K562 (cell line): ENCODE measurements around the gene MYOZ2. TPM values are rescaled to one million over a fixed set of nuclear protein-coding genes. Genes with fewer than 3 reads are reported as not detected.

ENCODE experiments used
- ATAC-seq: fragments of 200-7000 bp; cut with Tn5 transposase; 3 replicates; pipeline ENCODE4 v1.9.1; 2020; ENCODE audit warnings: moderate library complexity
- BruUV-seq: library from RNA; stranded (reverse); fragments of 400-500 nt; replicated peaks from 2 replicates; lab custom pipeline; 2021; lab: Mats Ljungman, UMichigan
- CTCF ChIA-PET: fragments of 300-600 bp; formaldehyde crosslinking; extraction: SDS; loops from one replicate; lab custom pipeline; 2021; ENCODE audit warnings: low intra/inter-chr PET ratio; lab: Yijun Ruan, JAX
- POLR2A ChIA-PET: fragments of 300-600, 350-650 bp; sonication (Branson Sonifier 250); formaldehyde crosslinking; extraction: SDS; loops from one replicate; lab custom pipeline; 2021; ENCODE audit warnings: antibody characterized with exemption, inconsistent platforms; lab: Yijun Ruan, JAX
- DNase-seq, 4 experiments: peaks; one replicate each; pipeline versions ENCODE4 v3.0.0 to v3.0.0-alpha.2; 2011 to 2018; ENCODE audit warnings: low spot score in 3 of 4, mixed read lengths in 3 of 4; ENCODE audit errors: extremely low read depth in 1 of 4
- FAIRE-seq: peaks from 2 replicates; lab custom pipeline; 2011; peaks lifted over from hg19 to GRCh38; lab: Jason Lieb, UNC
- H2AFZ ChIP-seq: 2 replicates; pipeline ENCODE4 v1.6.0; 2011; ENCODE audit warnings: low read depth, low read length, control low read depth, inconsistent platforms
- H3K27ac ChIP-seq: fragments of 200-600 bp; 3 replicates; pipeline ENCODE4 v1.8.0; 2011; ENCODE audit warnings: low read depth, mild to moderate bottlenecking, control low read depth, inconsistent platforms, low read length, moderate library complexity, mixed read lengths; ENCODE audit errors: extremely low read depth
- H3K27me3 ChIP-seq, 2 experiments: fragments of 300-600 bp in 1 of 2; 2 replicates in 1 of 2; 3 replicates in 1 of 2; pipeline versions ENCODE4 v1.6.0 to v1.8.0; 2011; ENCODE audit warnings: inconsistent platforms in 2 of 2, low read length in 2 of 2, mild to moderate bottlenecking in 1 of 2, mixed read lengths in 1 of 2, moderate library complexity in 1 of 2; ENCODE audit not compliant: control insufficient read depth in 2 of 2, insufficient read depth in 2 of 2
- H3K36me3 ChIP-seq: fragments of 300-600 bp; 3 replicates; pipeline ENCODE4 v1.8.0; 2011; ENCODE audit warnings: mild to moderate bottlenecking, low read length, inconsistent platforms; ENCODE audit not compliant: control insufficient read depth, insufficient read depth
- H3K4me1 ChIP-seq, 2 experiments: fragments of 200-600 bp in 1 of 2; replicated peaks in 1 of 2; 2 replicates in 1 of 2; 3 replicates in 1 of 2; pipeline versions ENCODE4 v1.5.1 to v1.8.0; 2011; ENCODE audit warnings: inconsistent platforms in 2 of 2, low read length in 2 of 2, mild to moderate bottlenecking in 1 of 2, mixed read lengths in 1 of 2, moderate library complexity in 1 of 2; ENCODE audit not compliant: control insufficient read depth in 2 of 2, insufficient read depth in 2 of 2
- H3K4me2 ChIP-seq: 2 replicates; pipeline ENCODE4 v1.6.1; 2011; ENCODE audit warnings: low read length, control low read depth, inconsistent platforms, mixed read lengths; ENCODE audit not compliant: insufficient read depth
- H3K4me3 ChIP-seq: fragments of 200-600 bp; sonication (generic), shearing (Covaris generic); 2 replicates; pipeline ENCODE4 v1.5.1; 2016; ENCODE audit warnings: control low read depth, inconsistent platforms
- H3K79me2 ChIP-seq: fragments of 200-600 bp; 3 replicates; pipeline ENCODE4 v1.8.0; 2011; ENCODE audit warnings: low read length, inconsistent platforms; ENCODE audit not compliant: control insufficient read depth, insufficient read depth
- H3K9ac ChIP-seq, 2 experiments: 2 replicates each; pipeline versions ENCODE4 v1.6.0 to v1.6.1; 2011; ENCODE audit warnings: low read depth in 2 of 2, low read length in 2 of 2, control low read depth in 1 of 2, inconsistent platforms in 1 of 2, mild to moderate bottlenecking in 1 of 2, mixed read lengths in 1 of 2; ENCODE audit not compliant: insufficient read depth in 1 of 2
- H3K9me1 ChIP-seq: one replicate; pipeline ENCODE4 v1.6.0; 2011; ENCODE audit warnings: inconsistent platforms, mild to moderate bottlenecking, low read length, moderate library complexity; ENCODE audit not compliant: control insufficient read depth, insufficient read depth
- H3K9me3 ChIP-seq: replicated peaks from 2 replicates; pipeline ENCODE4 v1.5.1; 2011; ENCODE audit warnings: low read depth, low read length, inconsistent platforms; ENCODE audit not compliant: control insufficient read depth, insufficient read depth
- H4K20me1 ChIP-seq: replicated peaks from 2 replicates; pipeline ENCODE4 v1.6.1; 2011; ENCODE audit warnings: low read length, inconsistent platforms, mixed read lengths; ENCODE audit not compliant: control insufficient read depth, insufficient read depth
- CREB5 ChIP-seq: fragments of 250-450 bp; sonication (Bioruptor Pico); IDR thresholded peaks from 2 replicates; pipeline ENCODE4 v1.5.0; 2020; ENCODE audit warnings: mild to moderate bottlenecking
- CUX1 ChIP-seq: fragments of 200-800 bp; sonication (Bioruptor generic); IDR thresholded peaks from 2 replicates; pipeline ENCODE4 v1.6.1; 2016; ENCODE audit warnings: missing genetic modification characterization, missing compliant biosample characterization
- ILF3 ChIP-seq: fragments of 450-650 bp; IDR thresholded peaks from 2 replicates; pipeline ENCODE4 v1.6.1; 2018; ENCODE audit warnings: antibody characterized with exemption, mild to moderate bottlenecking, moderate library complexity, borderline replicate concordance
- KHSRP ChIP-seq: fragments of 450-650 bp; IDR thresholded peaks from 2 replicates; pipeline ENCODE4 v1.6.1; 2017
- KLF10 ChIP-seq: fragments of 250-450 bp; sonication (Bioruptor Pico); IDR thresholded peaks from 2 replicates; pipeline ENCODE4 v1.6.1; 2021; ENCODE audit warnings: matching md5 sums
- NR4A1 ChIP-seq, 2 experiments: fragments of 250-450 bp in 1 of 2; fragments of 450-650 bp in 1 of 2; sonication (Bioruptor Pico) in 1 of 2; IDR thresholded peaks; 2 replicates each; pipeline versions ENCODE4 v1.4.0 to v1.6.1; 2016 to 2020; ENCODE audit warnings: mild to moderate bottlenecking in 2 of 2, missing compliant biosample characterization in 1 of 2, missing genetic modification characterization in 1 of 2, moderate library complexity in 1 of 2
- PPARD ChIP-seq: fragments of 250-450 bp; sonication (Bioruptor Pico); IDR thresholded peaks from 2 replicates; pipeline ENCODE4 v1.8.0; 2022; ENCODE audit warnings: inconsistent platforms, mild to moderate bottlenecking, moderate library complexity
- SMARCA4 ChIP-seq: fragments of 450-650 bp; IDR thresholded peaks from 2 replicates; pipeline ENCODE4 v1.6.1; 2016
- ZNF253 ChIP-seq: fragments of 250-450 bp; sonication (Bioruptor Pico); conservative IDR thresholded peaks from 2 replicates; pipeline ENCODE4 v1.6.1; 2021; ENCODE audit warnings: mild to moderate bottlenecking
- ZNF274 ChIP-seq: IDR thresholded peaks from 2 replicates; pipeline ENCODE4 v1.6.1; 2011; ENCODE audit warnings: low read depth, mild to moderate bottlenecking, low read length, moderate library complexity, borderline replicate concordance
- ZNF384 ChIP-seq: IDR thresholded peaks from 2 replicates; pipeline ENCODE4 v1.6.1; 2012; ENCODE audit warnings: low read depth, low read length, improper control_type of control experiment
- ZNF436 ChIP-seq: fragments of 250-450, 450-650 bp; sonication (Bioruptor Pico); formaldehyde crosslinking; IDR thresholded peaks from 2 replicates; pipeline ENCODE4 v1.7.0; 2020; ENCODE audit warnings: mild to moderate bottlenecking
- ZNF512 ChIP-seq: IDR thresholded peaks from 2 replicates; pipeline ENCODE4 v1.6.1; 2016; ENCODE audit warnings: missing genetic modification characterization, missing compliant biosample characterization
- ZNF583 ChIP-seq: fragments of 250-450 bp; sonication (Bioruptor Pico); IDR thresholded peaks from 2 replicates; pipeline ENCODE4 v1.4.0; 2020
- ZNF76 ChIP-seq: fragments of 250-450 bp; sonication (Bioruptor Pico); IDR thresholded peaks from 2 replicates; pipeline ENCODE4 v1.4.0; 2020; ENCODE audit warnings: mild to moderate bottlenecking, moderate library complexity, borderline replicate concordance
- ZSCAN29 ChIP-seq: fragments of 450-650 bp; IDR thresholded peaks from 2 replicates; pipeline ENCODE4 v1.6.1; 2017
- WGBS: fragments of 100-300 bp; shearing (Covaris generic); methylation state at CpG from one replicate; pipeline ENCODE4 v1.1.6; 2016; ENCODE audit warnings: low coverage, mixed read lengths; ENCODE audit not compliant: insufficient coverage; ENCODE audit errors: missing lambda C conversion rate; 5-methylcytosine and 5-hydroxymethylcytosine counted together
- in situ Hi-C: fragments of 300-500 bp; cut with MboI; formaldehyde crosslinking; loops from 4 replicates; pipeline ENCODE4 v1.15.0; 2018; ENCODE audit warnings: inconsistent platforms, mixed read lengths
- intact Hi-C: fragments of 100-400 bp; cut with micrococcal nuclease; formaldehyde crosslinking; loops from 2 replicates; pipeline ENCODE4 v1.14.2; 2022
- polyA plus RNA-seq, 8 experiments: library from polyadenylated mRNA; depleted of rRNA in 4 of 8; stranded (reverse) in 5 of 8; unstranded in 3 of 8; fragments of >200 nt; fragmentation: Nextera tagmentation in 2 of 8; fragmentation: Illumina TruSeq in 1 of 8; extraction: Ambion mirVana in 2 of 8; extraction: Trizol in 1 of 8; gene quantifications; 2 replicates each; pipeline versions ENCODE4 v1.2.1 to v1.2.3, GENCODE V29; 2011 to 2014; ENCODE audit warnings: inconsistent platforms in 1 of 8, missing spikeins in 1 of 8
- total RNA-seq, 7 experiments: library from RNA; depleted of rRNA in 6 of 7; stranded (reverse); fragments of >200 nt in 6 of 7; fragmentation: Illumina TruSeq in 2 of 7; extraction: Trizol in 2 of 7; gene quantifications; 2 replicates each; pipeline versions ENCODE4 v1.2.1 to v1.2.3, GENCODE V29; 2011 to 2021; ENCODE audit warnings: low replicate concordance in 1 of 7

The MYOZ2 gene
- total and polyA plus RNA-seq, 9 of the 15 experiments (the other 6 are each of a cell fraction or from before 2014, with no cell fraction given): not detected

DNA sequence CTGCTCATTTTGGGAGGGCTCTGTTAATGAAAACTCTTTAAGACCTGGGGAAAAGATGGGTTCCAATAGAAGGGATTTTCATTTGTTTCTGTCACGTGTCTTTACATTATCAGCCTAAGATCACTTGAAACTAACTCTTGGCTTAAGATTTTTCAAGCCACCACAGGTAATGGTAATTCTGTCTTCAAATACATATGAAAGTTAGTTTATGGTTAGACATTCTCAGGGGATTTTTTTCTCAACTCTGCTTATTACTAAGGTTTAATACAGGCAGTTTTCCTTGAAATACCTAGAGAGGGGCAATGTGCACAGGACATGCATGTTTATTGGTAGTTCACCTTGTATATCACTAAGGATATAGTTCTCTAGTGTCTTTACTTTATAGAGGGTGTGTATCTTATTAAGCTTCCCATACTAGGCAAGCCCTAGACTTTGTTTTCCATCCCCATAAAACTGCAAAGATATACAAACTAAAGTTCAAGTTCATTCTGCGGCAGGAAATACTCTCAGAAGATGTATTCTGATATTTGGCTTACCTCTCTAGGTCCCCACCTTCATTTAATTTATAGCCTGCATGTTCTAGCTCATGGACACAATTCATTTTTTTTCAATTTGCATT is 38.2 kb upstream of the MYOZ2 start:
- Histone ChIP-seq H3K4me1 (no peaks in the 10 kb centered on the region), H3K9me3 (no peaks in the 10 kb centered on the region), H3K9me1 (no peaks in the 10 kb centered on the region), H2AFZ (no peak overlapping the region), H3K36me3 (no peaks in the 10 kb centered on the region), H3K9ac (no peak overlapping the region), H3K4me2 (no peak overlapping the region), H3K4me3 (no peak overlapping the region), H4K20me1 (no peaks in the 10 kb centered on the region), H3K79me2 (no peaks in the 10 kb centered on the region), H3K27me3 (0 out of 5 replicates have a peak, but pooled peaks cover 0 to 2% of the 10 kb centered on the region in 2 experiments), H3K27ac (no peak overlapping the region)
- 0% methylated on average over 2 of the region's 2 CpGs for WGBS
- FAIRE-seq (no peak), DNase-seq (no peak), ATAC-seq (no peak)
- ChIA-PET CTCF (no interaction called here), POLR2A (no interaction called here)
- intact Hi-C loops (no loop called here), in situ Hi-C loops (no loop called here)
- BruUV-seq: no TSS peak
- TF ChIP-seq ZNF253 (CRISPR knock-in tag): no peak
- TF ChIP-seq PPARD (CRISPR knock-in tag): no peak
- TF ChIP-seq KHSRP: no peak
- TF ChIP-seq ILF3: no peak
- TF ChIP-seq ZNF76 (CRISPR knock-in tag): no peak
- TF ChIP-seq ZNF512: no peak
- no peak for TF ChIP-seq ZNF274
- no peak for TF ChIP-seq KLF10 (CRISPR knock-in tag)
- no peak for TF ChIP-seq ZNF384
- TF ChIP-seq ZNF583 (CRISPR knock-in tag): no peak
- no peak for TF ChIP-seq CUX1
- TF ChIP-seq ZNF436 (CRISPR knock-in tag): no peak
- TF ChIP-seq CREB5 (CRISPR knock-in tag): no peak
- TF ChIP-seq NR4A1 (CRISPR knock-in tag; IDR thresholded peaks at IDR 0.05): no peak
- no peak for TF ChIP-seq NR4A1 (tag; IDR thresholded peaks at IDR 0.05)
- no peak for TF ChIP-seq SMARCA4
- TF ChIP-seq ZSCAN29: no peak
